Testis (tissue), 3 donors: ENCODE results near the gene FILIP1L. TPM values are rescaled to one million over a fixed set of nuclear protein-coding genes. Genes with fewer than 3 reads are reported as not detected.
A peak's percentile ranks its signal among the peaks of the same experiment; 100 is the strongest.

Source experiments
- DNase-seq: peaks from one replicate; pipeline ENCODE4 v3.0.0-alpha.2; 2019
- H3K27ac ChIP-seq, 2 donors: fragments of 200-600 bp; sonication (generic); one replicate each; pipeline ENCODE4 v1.5.1; 2019
- H3K27me3 ChIP-seq: fragments of 200-600 bp; sonication (generic); one replicate; pipeline ENCODE4 v1.5.1; 2019
- H3K36me3 ChIP-seq: fragments of 200-600 bp; sonication (generic); one replicate; pipeline ENCODE4 v1.5.1; 2017; ENCODE audit warnings: low read depth; ENCODE audit errors: missing control alignments
- H3K4me1 ChIP-seq: fragments of 200-600 bp; sonication (generic); one replicate; pipeline ENCODE4 v1.5.1; 2019
- H3K4me3 ChIP-seq, 2 donors: fragments of 200-600 bp; sonication (generic); one replicate each; pipeline ENCODE4 v1.5.1; 2017 to 2019
- H3K9me3 ChIP-seq: fragments of 200-600 bp; sonication (generic); one replicate; pipeline ENCODE4 v1.5.1; 2017
- POLR2A ChIP-seq: fragments of 450-650 bp; IDR thresholded peaks from one replicate; pipeline ENCODE4 v1.6.1; 2017; ENCODE audit warnings: antibody characterized with exemption, mild to moderate bottlenecking, moderate library complexity
- WGBS, 2 donors: methylation state at CpG; one replicate each; pipeline ENCODE4 v1.1.5; 2018; 5-methylcytosine and 5-hydroxymethylcytosine counted together
- intact Hi-C: fragments of 100-400 bp; cut with DNase I; formaldehyde crosslinking; loops from one replicate; pipeline ENCODE4 v1.15.1; 2023; ENCODE audit warnings: low total_unique reads
- polyA plus RNA-seq: library from polyadenylated mRNA; stranded (reverse); fragments of 350-450 nt; fragmentation: Illumina TruSeq; extraction: RNeasy Lipid Tissue Mini Kit (QIAGEN cat#74804); gene quantifications from one replicate; pipeline ENCODE4 v1.2.3, GENCODE V29; 2014; ENCODE audit warnings: low read depth, low replicate concordance; ENCODE audit not compliant: insufficient read depth
- total RNA-seq, 2 donors: library from RNA; depleted of rRNA; stranded (reverse); fragments of >200 nt; gene quantifications; one replicate each; pipeline ENCODE4 v1.2.3, GENCODE V29; 2016
- TF ChIP-seq, protein P1 (sequence below), 3 experiments: fragments of 450-650 bp in 2 of 3; fragments of 200-600 bp in 1 of 3; sonication (generic) in 1 of 3; IDR thresholded peaks; one replicate each; pipeline ENCODE4 v1.5.1; 2016 to 2019; ENCODE audit warnings: antibody characterized with exemption in 3 of 3, mild to moderate bottlenecking in 2 of 3, moderate library complexity in 1 of 3

FILIP1L gene
- total and polyA plus RNA-seq, 3 donors from 2014 or later: 16.5 to 20.1 (median 16.7) TPM

DNA sequence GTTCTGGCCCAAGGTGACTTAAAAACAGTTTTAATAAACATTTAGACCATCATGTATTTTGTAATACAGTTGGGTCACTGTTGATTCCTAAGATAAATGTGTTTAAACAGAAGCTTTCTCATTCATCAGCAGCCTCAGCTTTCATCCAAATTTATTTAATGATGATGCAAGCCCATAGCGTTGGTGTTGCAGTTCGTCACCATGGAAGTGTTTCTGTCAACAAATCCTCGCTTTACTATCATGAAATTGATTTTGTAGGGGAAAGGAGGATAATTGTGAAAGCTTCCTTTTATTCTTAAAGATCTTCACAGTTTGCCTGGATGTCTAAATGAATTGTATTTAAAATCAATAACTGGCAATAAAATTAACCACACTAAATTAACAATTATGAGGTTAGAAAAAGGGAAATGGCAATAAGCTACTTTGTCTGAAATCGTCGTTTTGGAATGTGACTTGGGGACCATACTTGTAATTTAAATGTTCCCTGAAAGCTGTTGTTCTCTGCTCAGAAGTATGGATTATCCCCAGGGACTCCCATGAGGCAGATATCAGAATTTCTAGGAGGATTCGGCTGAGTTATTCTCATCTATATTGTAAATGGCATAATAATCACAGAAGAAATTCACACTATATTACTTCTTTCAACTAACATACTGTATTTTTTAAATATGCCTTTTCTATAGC is 267.7 kb downstream of the FILIP1L start:
- Histone ChIP-seq H3K9me3 (no peaks in the 10 kb centered on the region), H3K4me3 (no peak overlapping the region), H3K27ac (peak overlapping the region; percentile 20 to 71), H3K27me3 (no peaks in the 10 kb centered on the region), H3K4me1 (peaks cover 3% of the 10 kb centered on the region), H3K36me3 (no peaks in the 10 kb centered on the region)
- TF ChIP-seq, protein P1, sequence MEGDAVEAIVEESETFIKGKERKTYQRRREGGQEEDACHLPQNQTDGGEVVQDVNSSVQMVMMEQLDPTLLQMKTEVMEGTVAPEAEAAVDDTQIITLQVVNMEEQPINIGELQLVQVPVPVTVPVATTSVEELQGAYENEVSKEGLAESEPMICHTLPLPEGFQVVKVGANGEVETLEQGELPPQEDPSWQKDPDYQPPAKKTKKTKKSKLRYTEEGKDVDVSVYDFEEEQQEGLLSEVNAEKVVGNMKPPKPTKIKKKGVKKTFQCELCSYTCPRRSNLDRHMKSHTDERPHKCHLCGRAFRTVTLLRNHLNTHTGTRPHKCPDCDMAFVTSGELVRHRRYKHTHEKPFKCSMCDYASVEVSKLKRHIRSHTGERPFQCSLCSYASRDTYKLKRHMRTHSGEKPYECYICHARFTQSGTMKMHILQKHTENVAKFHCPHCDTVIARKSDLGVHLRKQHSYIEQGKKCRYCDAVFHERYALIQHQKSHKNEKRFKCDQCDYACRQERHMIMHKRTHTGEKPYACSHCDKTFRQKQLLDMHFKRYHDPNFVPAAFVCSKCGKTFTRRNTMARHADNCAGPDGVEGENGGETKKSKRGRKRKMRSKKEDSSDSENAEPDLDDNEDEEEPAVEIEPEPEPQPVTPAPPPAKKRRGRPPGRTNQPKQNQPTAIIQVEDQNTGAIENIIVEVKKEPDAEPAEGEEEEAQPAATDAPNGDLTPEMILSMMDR (IDR thresholded peaks at IDR 0.05): no peak
- TF ChIP-seq POLR2A: no peak
- intact Hi-C loops: no loop called here
- DNase-seq: no peak
- WGBS, 2 donors: 57 to 58% methylated on average over 6 of the region's 6 CpGs

DNA sequence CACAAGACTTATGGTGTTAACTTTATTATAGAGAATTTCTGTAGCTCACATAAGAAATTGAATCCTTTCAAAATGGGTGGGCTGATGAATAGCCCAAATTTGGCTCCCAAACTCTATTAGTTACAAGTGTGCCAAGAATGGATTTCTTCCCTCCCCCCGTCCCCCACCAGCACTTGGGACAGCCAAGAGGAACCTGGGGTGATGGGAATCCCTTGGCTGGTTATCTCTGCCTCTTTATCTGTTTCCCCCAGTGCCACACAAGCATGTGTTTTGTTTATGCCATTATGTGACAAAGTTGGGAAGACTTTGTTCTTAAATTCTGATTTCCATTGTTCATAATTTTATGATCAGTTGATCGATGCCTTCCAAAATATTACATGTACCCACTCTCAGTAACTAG is 268.3 kb downstream of the FILIP1L start:
- intact Hi-C loops: no loop called here
- whole genome bisulfite sequencing, 2 donors: 55 to 63% methylated on average over 2 of the region's 2 CpGs
- Histone ChIP-seq H3K27ac (peak overlapping the region; percentile 20 to 71), H3K9me3 (no peaks in the 10 kb centered on the region), H3K36me3 (no peaks in the 10 kb centered on the region), H3K4me3 (no peak overlapping the region), H3K4me1 (peaks cover 3% of the 10 kb centered on the region), H3K27me3 (no peaks in the 10 kb centered on the region)
- TF ChIP-seq, protein P1 (IDR thresholded peaks at IDR 0.05): no peak
- no peak for TF ChIP-seq POLR2A
- no peak for DNase-seq

DNA sequence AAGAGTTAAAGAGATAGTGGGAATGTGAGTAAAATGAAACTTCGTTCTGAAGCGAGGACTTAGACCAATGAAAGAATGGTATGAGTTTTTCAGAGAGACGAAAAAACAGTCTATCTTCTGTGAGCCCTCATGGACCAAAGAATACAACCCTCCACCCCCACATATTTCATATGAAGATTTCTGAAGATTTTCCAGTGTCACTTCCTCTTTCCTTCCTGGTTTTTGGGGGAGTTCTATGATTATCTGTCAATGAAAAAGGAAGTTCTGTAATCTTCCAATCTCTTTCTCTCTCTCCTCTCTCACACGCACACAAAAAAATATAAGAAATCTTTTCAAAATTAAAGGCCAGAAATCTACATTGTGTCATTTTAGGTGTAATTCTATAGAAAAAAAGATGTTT is 269.0 kb downstream of the FILIP1L start:
- Histone ChIP-seq H3K36me3 (no peaks in the 10 kb centered on the region), H3K27ac (peak overlapping the region in 1 of 2 donors; percentile 71), H3K27me3 (no peaks in the 10 kb centered on the region), H3K4me1 (peaks cover 3% of the 10 kb centered on the region), H3K9me3 (no peaks in the 10 kb centered on the region), H3K4me3 (no peak overlapping the region)
- DNase-seq: no peak
- TF ChIP-seq POLR2A: no peak
- TF ChIP-seq, protein P1 (IDR thresholded peaks at IDR 0.05): no peak
- intact Hi-C loops: no loop called here
- WGBS, 2 donors: 51 to 59% methylated on average over 4 of the region's 4 CpGs

DNA sequence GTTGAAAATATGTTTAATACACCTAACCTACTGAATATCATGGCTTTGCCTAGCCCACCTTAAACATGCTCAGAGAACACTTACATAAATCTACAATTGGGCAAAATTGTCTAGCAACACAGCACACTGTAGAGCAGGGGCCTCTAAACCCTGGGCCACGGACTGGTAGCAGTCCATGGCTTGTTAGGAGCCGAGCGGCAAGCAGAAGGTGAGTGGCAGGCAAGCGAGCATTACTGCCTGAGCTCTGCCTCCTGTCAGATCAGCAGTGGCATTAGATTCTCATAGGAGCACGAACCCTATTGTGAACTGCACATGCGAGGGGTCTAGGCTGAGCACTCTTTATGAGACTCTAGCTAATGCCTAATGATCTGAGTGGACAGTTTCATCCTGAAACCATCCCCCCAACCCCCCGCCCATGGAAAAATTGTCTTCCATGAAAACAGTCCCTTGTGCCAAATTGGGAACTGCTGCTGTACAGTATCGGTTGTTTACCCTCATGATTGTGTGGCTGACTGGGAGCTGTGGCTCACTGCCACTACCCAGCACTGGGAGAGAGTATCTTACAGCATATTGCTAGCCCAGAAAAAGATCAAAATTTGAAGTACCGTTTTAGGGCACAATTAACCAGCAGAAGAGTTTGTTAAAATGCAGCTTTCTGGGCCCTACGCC is 270.6 kb downstream of the FILIP1L start:
- Histone ChIP-seq H3K4me3 (no peak overlapping the region), H3K27ac (peak overlapping the region in 1 of 2 donors; percentile 71), H3K36me3 (no peaks in the 10 kb centered on the region), H3K9me3 (no peaks in the 10 kb centered on the region), H3K4me1 (peaks cover 3% of the 10 kb centered on the region), H3K27me3 (no peaks in the 10 kb centered on the region)
- WGBS, 2 donors: 40 to 68% methylated on average over 8 to 10 of the region's 10 CpGs
- TF ChIP-seq, protein P1 (IDR thresholded peaks at IDR 0.05): no peak
- TF ChIP-seq POLR2A: no peak
- intact Hi-C loops: no loop called here
- no peak for DNase-seq
